Endodermal cell (in vitro differentiated cells): ENCODE results near the gene C1QL2. TPM values are rescaled to one million over a fixed set of nuclear protein-coding genes. Genes with fewer than 3 reads are reported as not detected.

ENCODE experiments used
- DNase-seq: peaks from one replicate; pipeline ENCODE4 v3.0.0-alpha.2; 2017
- H3K27ac ChIP-seq: 2 replicates; pipeline ENCODE4 v1.5.1; 2013; ENCODE audit warnings: mild to moderate bottlenecking, low read depth, low read length, moderate library complexity
- H3K27me3 ChIP-seq: 2 replicates; pipeline ENCODE4 v1.6.1; 2013; ENCODE audit warnings: mild to moderate bottlenecking, low read length, moderate library complexity; ENCODE audit not compliant: insufficient read depth, control insufficient read depth, poor library complexity, severe bottlenecking
- H3K36me3 ChIP-seq: 2 replicates; pipeline ENCODE4 v1.7.0; 2013; ENCODE audit warnings: mild to moderate bottlenecking, low read length, moderate library complexity; ENCODE audit not compliant: control insufficient read depth, insufficient read depth
- H3K4me1 ChIP-seq: one replicate; pipeline ENCODE4 v1.7.0; 2013; ENCODE audit warnings: low read length; ENCODE audit not compliant: control insufficient read depth, insufficient read depth
- H3K4me3 ChIP-seq: 2 replicates; pipeline ENCODE4 v1.5.1; 2013; ENCODE audit warnings: mild to moderate bottlenecking, low read length, moderate library complexity
- H3K9ac ChIP-seq: 2 replicates; pipeline ENCODE4 v1.6.1; 2013; ENCODE audit warnings: mild to moderate bottlenecking, low read length, moderate library complexity; ENCODE audit not compliant: poor library complexity, severe bottlenecking; ENCODE audit errors: extremely low read depth
- H3K9me3 ChIP-seq: 2 replicates; pipeline ENCODE4 v1.6.1; 2013; ENCODE audit warnings: mild to moderate bottlenecking, low read length, moderate library complexity; ENCODE audit not compliant: control insufficient read depth
- H3K27ac Mint-ChIP-seq: 2 replicates; pipeline ENCODE4 v1.8.0; 2020; ENCODE audit warnings: mixed read lengths
- H3K27me3 Mint-ChIP-seq: 2 replicates; pipeline ENCODE4 v1.8.0; 2021; ENCODE audit warnings: mild to moderate bottlenecking, mixed read lengths; ENCODE audit not compliant: insufficient read depth
- H3K36me3 Mint-ChIP-seq: 2 replicates; pipeline ENCODE4 v1.8.0; 2020; ENCODE audit warnings: low read depth, mixed read lengths
- H3K4me1 Mint-ChIP-seq: 2 replicates; pipeline ENCODE4 v1.8.0; 2020; ENCODE audit warnings: mixed read lengths
- H3K4me3 Mint-ChIP-seq: 2 replicates; pipeline ENCODE4 v1.8.0; 2020; ENCODE audit warnings: mild to moderate bottlenecking, moderate library complexity, mixed read lengths
- H3K9me3 Mint-ChIP-seq: 2 replicates; pipeline ENCODE4 v1.8.0; 2020; ENCODE audit warnings: mild to moderate bottlenecking, mixed read lengths
- CTCF ChIP-seq: fragments of 200-600 bp; sonication (generic); conservative IDR thresholded peaks from 2 replicates; pipeline ENCODE4 v1.5.0; 2021; ENCODE audit warnings: antibody characterized with exemption, mild to moderate bottlenecking
- WGBS, 2 experiments: methylation state at CpG; one replicate each; pipeline versions ENCODE4 v1.1.5 to v1.1.7; 2013; ENCODE audit warnings: missing lambda C conversion rate in 2 of 2, mixed read lengths in 1 of 2; ENCODE audit not compliant: insufficient coverage in 1 of 2, insufficient read length in 1 of 2; 5-methylcytosine and 5-hydroxymethylcytosine counted together
- total RNA-seq, 2 donors: library from RNA; stranded (reverse); fragmentation: NEBNext Ultra II Directional in 1 of 2; extraction: Animal tissue kit (Norgen Biotek cat#: 25700) in 1 of 2; gene quantifications; 2 replicates in 1 of 2; 3 replicates in 1 of 2; pipeline ENCODE4 v1.2.1, GENCODE V29; 2021

Gene C1QL2
- total RNA-seq, 2 donors from 2014 or later: not detected

GRCh38 chr2:119149611-119150010 lies 8.9 kb downstream of the C1QL2 start:
- no peak overlapping the region for H3K27ac Mint-ChIP-seq
- 81 to 84% methylated on average over 4 to 6 of the region's 6 CpGs for WGBS, 2 experiments
- peaks cover 41% of the 10 kb centered on the region for H3K27me3 Mint-ChIP-seq
- no peak overlapping the region for H3K4me3 Mint-ChIP-seq
- H3K9me3 Mint-ChIP-seq: no peaks in the 10 kb centered on the region
- Histone ChIP-seq H3K4me1 (no peaks in the 10 kb centered on the region), H3K9ac (no peak overlapping the region), H3K36me3 (no peaks in the 10 kb centered on the region), H3K27me3 (peaks cover 47% of the 10 kb centered on the region), H3K27ac (no peak overlapping the region), H3K9me3 (no peaks in the 10 kb centered on the region), H3K4me3 (no peak overlapping the region)
- no peaks in the 10 kb centered on the region for H3K36me3 Mint-ChIP-seq
- H3K4me1 Mint-ChIP-seq: peaks cover 4% of the 10 kb centered on the region
- DNase-seq: no peak
- TF ChIP-seq CTCF: no peak

- Histone ChIP-seq H3K9ac (no peak overlapping the region), H3K9me3 (no peaks in the 10 kb centered on the region), H3K36me3 (no peaks in the 10 kb centered on the region), H3K4me1 (no peaks in the 10 kb centered on the region), H3K27ac (no peak overlapping the region), H3K4me3 (no peak overlapping the region), H3K27me3 (peaks cover 35% of the 10 kb centered on the region)
- no peak for TF ChIP-seq CTCF
- 79 to 86% methylated on average over 9 to 11 of the region's 11 CpGs for WGBS, 2 experiments
- H3K9me3 Mint-ChIP-seq: no peaks in the 10 kb centered on the region
- H3K27ac Mint-ChIP-seq: no peak overlapping the region
- no peak overlapping the region for H3K4me3 Mint-ChIP-seq
- H3K27me3 Mint-ChIP-seq: peaks cover 32% of the 10 kb centered on the region
- no peaks in the 10 kb centered on the region for H3K36me3 Mint-ChIP-seq
- H3K4me1 Mint-ChIP-seq: peaks cover 4% of the 10 kb centered on the region
- peak; percentile 72 for DNase-seq
Observed at GRCh38 chr2:119147776-119148715, 10.5 kb downstream of the C1QL2 start.

GRCh38 chr2:119144806-119145205 lies 13.7 kb downstream of the C1QL2 start:
- H3K4me1 Mint-ChIP-seq: peaks cover 4% of the 10 kb centered on the region
- Histone ChIP-seq H3K4me3 (no peak overlapping the region), H3K27ac (no peak overlapping the region), H3K9ac (no peak overlapping the region), H3K27me3 (peaks cover 4% of the 10 kb centered on the region), H3K36me3 (no peaks in the 10 kb centered on the region), H3K9me3 (no peaks in the 10 kb centered on the region), H3K4me1 (no peaks in the 10 kb centered on the region)
- H3K36me3 Mint-ChIP-seq: no peaks in the 10 kb centered on the region
- DNase-seq: no peak
- H3K27me3 Mint-ChIP-seq: peaks cover 18% of the 10 kb centered on the region
- no peaks in the 10 kb centered on the region for H3K9me3 Mint-ChIP-seq
- TF ChIP-seq CTCF: no peak
- H3K4me3 Mint-ChIP-seq: no peak overlapping the region
- 89 to 91% methylated on average over 4 to 5 of the region's 5 CpGs for WGBS, 2 experiments
- H3K27ac Mint-ChIP-seq: no peak overlapping the region
